Measurements from ENCODE around the gene VRK2.

VRK2 gene

DNA sequence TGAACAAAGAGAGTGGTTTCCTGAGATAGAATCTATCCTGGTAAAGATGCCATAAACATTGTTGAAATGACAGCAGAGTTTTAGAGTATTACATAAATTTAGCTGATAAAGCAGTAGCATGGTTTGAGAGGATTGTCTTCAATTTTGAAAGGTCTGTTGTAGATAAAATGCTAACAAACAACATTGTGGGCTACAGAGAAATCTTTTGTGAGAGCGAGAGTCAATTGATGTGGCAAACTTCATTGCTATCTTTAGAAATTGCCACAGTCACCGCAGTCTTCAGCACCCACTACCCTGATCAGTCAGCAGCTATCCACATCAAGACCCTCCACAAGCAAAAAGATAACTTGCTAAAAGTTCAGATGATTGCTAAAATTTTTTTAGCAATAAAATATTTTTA, 17.5 kb downstream of the VRK2 start:
- no peak for DNase-seq (ENCODE audit: low spot score)
- peak overlapping the region in 1 of 2 donors; percentile 31 for H3K27ac ChIP-seq
- TF ChIP-seq, protein P1, sequence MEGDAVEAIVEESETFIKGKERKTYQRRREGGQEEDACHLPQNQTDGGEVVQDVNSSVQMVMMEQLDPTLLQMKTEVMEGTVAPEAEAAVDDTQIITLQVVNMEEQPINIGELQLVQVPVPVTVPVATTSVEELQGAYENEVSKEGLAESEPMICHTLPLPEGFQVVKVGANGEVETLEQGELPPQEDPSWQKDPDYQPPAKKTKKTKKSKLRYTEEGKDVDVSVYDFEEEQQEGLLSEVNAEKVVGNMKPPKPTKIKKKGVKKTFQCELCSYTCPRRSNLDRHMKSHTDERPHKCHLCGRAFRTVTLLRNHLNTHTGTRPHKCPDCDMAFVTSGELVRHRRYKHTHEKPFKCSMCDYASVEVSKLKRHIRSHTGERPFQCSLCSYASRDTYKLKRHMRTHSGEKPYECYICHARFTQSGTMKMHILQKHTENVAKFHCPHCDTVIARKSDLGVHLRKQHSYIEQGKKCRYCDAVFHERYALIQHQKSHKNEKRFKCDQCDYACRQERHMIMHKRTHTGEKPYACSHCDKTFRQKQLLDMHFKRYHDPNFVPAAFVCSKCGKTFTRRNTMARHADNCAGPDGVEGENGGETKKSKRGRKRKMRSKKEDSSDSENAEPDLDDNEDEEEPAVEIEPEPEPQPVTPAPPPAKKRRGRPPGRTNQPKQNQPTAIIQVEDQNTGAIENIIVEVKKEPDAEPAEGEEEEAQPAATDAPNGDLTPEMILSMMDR (IDR thresholded peaks at IDR 0.05): no peak
- no peak overlapping the region for H3K4me3 ChIP-seq

DNA sequence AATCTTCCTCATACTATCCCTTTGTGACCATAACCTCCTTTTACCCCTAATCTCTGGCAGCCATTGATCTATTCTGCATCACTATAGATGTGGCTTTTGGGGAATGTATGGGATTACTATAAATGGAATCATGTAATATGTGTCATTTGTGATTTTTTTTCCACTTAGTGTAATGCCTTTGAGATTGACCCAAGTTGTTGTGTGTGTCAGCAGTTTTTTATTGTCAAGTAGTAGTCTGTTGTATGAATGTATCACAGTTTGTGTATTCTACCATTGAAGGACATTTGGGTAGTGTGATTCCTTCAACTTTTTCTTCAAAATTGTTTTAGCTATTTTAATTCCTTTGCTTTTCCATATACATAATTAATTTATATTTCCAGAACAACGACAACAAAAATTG, 18.6 kb downstream of the VRK2 start:
- Histone ChIP-seq H3K27ac (no peak overlapping the region), H3K4me3 (no peak overlapping the region)
- TF ChIP-seq, protein P1 (IDR thresholded peaks at IDR 0.05): no peak
- no peak for DNase-seq (ENCODE audit: low spot score)

DNA sequence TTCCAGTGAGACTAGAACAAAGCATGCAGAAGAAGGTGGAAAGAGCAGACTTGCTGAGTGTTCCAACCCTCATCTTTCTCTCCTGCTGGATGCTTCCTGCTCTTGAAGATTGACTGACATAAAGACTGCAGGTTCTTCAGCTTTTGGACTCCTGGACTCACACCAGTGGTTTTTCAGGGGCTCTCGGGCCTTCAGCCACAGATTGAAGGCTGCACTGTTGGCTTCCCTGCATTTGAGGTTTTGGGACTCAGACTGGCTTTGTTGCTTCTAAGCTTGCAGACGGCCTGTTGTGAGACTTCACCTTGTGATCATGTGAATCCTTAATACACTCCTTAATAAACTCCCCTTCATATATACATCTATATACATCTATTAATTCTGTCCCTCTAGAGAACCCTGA, 20.4 kb downstream of the VRK2 start:
- DNase-seq (ENCODE audit: low spot score): no peak
- TF ChIP-seq, protein P1 (IDR thresholded peaks at IDR 0.05): no peak
- Histone ChIP-seq H3K27ac (no peak overlapping the region), H3K4me3 (no peak overlapping the region)

DNA sequence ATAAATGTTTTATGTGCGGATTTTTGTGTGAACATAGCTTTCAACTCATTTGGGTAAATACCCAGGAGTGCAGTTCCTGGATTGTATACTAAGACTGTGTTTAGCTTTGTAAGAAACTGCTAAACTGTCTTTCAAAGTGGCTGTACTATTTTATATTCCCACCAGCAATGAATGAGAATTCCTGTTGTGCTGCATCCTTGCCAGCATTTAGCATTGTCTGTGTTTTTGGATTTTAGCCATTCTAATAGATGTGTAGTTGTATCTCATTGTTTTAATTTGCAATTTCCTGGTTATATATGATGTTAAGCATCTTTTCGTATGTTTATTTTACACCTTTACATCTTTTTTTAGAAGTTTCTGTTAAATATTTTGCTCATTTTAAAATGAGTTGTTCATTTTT, 24.2 kb downstream of the VRK2 start:
- TF ChIP-seq, protein P1 (IDR thresholded peaks at IDR 0.05): no peak
- DNase-seq (ENCODE audit: low spot score): no peak
- H3K27ac ChIP-seq: no peak overlapping the region
- no peak overlapping the region for H3K4me3 ChIP-seq

DNA sequence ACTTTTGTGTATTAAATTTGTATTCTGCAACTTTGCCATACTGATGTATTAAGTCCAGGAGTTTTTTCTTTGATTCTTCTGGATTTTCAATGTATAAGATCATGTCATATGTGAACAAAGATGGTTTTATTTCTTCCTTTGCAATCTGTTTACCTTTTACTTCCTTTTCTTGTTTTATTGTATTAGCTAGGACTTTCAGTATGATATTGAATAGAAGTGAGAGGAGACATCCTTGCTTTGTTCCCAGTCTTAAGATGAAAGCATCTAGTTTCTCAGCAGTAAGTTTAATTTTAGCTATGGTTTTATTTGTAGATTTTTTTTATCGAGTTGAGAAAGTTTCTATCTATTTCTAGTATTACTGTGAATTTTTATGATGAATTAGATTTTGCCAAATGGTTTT, 25.5 kb downstream of the VRK2 start:
- DNase-seq (ENCODE audit: low spot score): no peak
- TF ChIP-seq, protein P1 (IDR thresholded peaks at IDR 0.05): no peak
- Histone ChIP-seq H3K4me3 (no peak overlapping the region), H3K27ac (no peak overlapping the region)

DNA sequence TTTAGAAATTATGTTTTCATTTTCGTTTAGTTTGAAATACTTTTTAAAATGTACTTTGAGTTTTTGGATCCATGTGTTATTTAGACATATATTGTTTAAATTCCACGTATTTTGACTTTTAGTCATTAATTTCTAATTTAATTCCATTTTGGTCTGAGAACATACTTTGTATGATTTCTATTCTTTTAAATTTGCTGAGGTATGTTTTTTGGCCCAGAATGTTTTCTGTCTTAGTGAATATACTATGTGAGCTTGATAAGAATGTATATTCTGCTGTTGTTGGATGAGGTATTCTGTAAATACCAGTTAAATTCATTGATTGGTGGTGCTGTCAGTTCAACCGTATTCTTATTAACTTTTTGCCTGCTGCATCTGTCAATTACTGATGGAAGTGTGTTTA, 26.4 kb downstream of the VRK2 start:
- DNase-seq (ENCODE audit: low spot score): no peak
- TF ChIP-seq, protein P1 (IDR thresholded peaks at IDR 0.05): no peak
- no peak overlapping the region for H3K4me3 ChIP-seq
- no peak overlapping the region for H3K27ac ChIP-seq

DNA sequence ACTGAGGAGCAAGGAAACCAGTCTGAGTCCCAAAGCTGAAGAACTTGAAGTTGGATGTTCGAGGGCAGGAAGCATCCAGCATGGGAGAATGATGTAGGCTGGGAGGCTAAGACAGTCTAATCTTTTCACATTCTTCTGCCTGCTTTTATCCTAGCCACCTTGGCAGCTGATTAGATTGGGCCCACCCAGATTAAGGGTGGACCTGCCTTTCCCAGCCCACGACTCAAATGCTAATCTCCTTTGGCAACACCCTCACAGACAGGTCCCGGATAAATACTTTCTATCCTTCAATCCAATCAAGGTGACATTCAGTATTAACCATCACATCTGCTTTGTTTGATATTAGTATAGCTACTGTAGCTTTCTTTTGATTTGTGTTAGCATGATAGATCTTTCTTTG, 27.1 kb downstream of the VRK2 start:
- no peak for DNase-seq (ENCODE audit: low spot score)
- TF ChIP-seq, protein P1 (IDR thresholded peaks at IDR 0.05): no peak
- no peak overlapping the region for H3K4me3 ChIP-seq
- H3K27ac ChIP-seq: no peak overlapping the region
